Suppressor macrophage (primary cell): ENCODE results near the gene FOSL2.

Experiments
- DNase-seq, 4 experiments: peaks; one replicate each; pipeline ENCODE4 v3.0.0-alpha.2; 2020 to 2022

Gene FOSL2

GRCh38 chr2:28375236-28375635, 17.4 kb upstream of the FOSL2 start:
- DNase-seq, result no peak

GRCh38 chr2:28375742-28376631, 16.7 kb upstream of the FOSL2 start:
- no peak for DNase-seq

GRCh38 chr2:28377195-28377816, 15.4 kb upstream of the FOSL2 start:
- DNase-seq, result no peak

- DNase-seq, result peak; percentile 62 to 76 (median 72)
These were observed 14.5 kb upstream of the FOSL2 start for GRCh38 chr2:28377984-28378678.

- peak in 3 of 4 experiments; percentile 47 to 50 (median 48) for DNase-seq
These were observed 13.7 kb upstream of the FOSL2 start for GRCh38 chr2:28378679-28379584.

- no peak for DNase-seq
These were observed 12.4 kb upstream of the FOSL2 start for GRCh38 chr2:28380219-28380618.

GRCh38 chr2:28381225-28382180, 11.2 kb upstream of the FOSL2 start:
- no peak for DNase-seq

- no peak for DNase-seq
These were observed 9.9 kb upstream of the FOSL2 start for GRCh38 chr2:28382755-28383154.

- no peak for DNase-seq
These were observed 5.3 kb upstream of the FOSL2 start for GRCh38 chr2:28387082-28387960.

GRCh38 chr2:28389399-28390240, 3.0 kb upstream of the FOSL2 start:
- DNase-seq, result no peak

GRCh38 chr2:28390241-28390745, 2.4 kb upstream of the FOSL2 start:
- peak; percentile 86 to 90 (median 88) for DNase-seq

GRCh38 chr2:28390746-28391563, 1.7 kb upstream of the FOSL2 start:
- peak in 3 of 4 experiments; percentile 62 to 88 (median 84) for DNase-seq

GRCh38 chr2:28391564-28392296, 928 bp upstream of the FOSL2 start:
- peak; percentile 90 to 93 (median 90) for DNase-seq

- DNase-seq, result peak; percentile 78 to 88 (median 85)
These were observed 617 bp downstream of the FOSL2 start for GRCh38 chr2:28393114-28393836.

- DNase-seq, result peak in 3 of 4 experiments; percentile 24 to 47 (median 37)
These were observed 1.7 kb downstream of the FOSL2 start for GRCh38 chr2:28394331-28394877.

- DNase-seq, result no peak
These were observed 2.3 kb downstream of the FOSL2 start for GRCh38 chr2:28394997-28395333.
